Mononuclear cell (primary cell): ENCODE results near the gene B2M. TPM values are rescaled to one million over a fixed set of nuclear protein-coding genes. Genes with fewer than 3 reads are reported as not detected.
"Not testable (repeated sequence)": the region's sequence is repeated elsewhere in the genome, so short reads cannot be mapped to it uniquely, and the experiment has no call there.

Experiments
- H3K27me3 ChIP-seq: 2 replicates; pipeline ENCODE4 v1.6.0; 2011; ENCODE audit warnings: low read length, control low read depth; ENCODE audit not compliant: insufficient read depth
- H3K4me1 ChIP-seq: 2 replicates; pipeline ENCODE4 v1.5.1; 2011; ENCODE audit warnings: mild to moderate bottlenecking, low read length, control low read depth; ENCODE audit not compliant: insufficient read depth
- H3K4me3 ChIP-seq: 2 replicates; pipeline ENCODE4 v1.5.1; 2011; ENCODE audit warnings: mild to moderate bottlenecking, low read length, moderate library complexity
- H3K9me3 ChIP-seq: 2 replicates; pipeline ENCODE4 v1.5.1; 2011; ENCODE audit warnings: low read depth, mild to moderate bottlenecking, control low read depth, low read length
- total RNA-seq: library from RNA; depleted of rRNA; stranded (reverse); fragments of >200 nt; gene quantifications from one replicate; pipeline ENCODE4 v1.2.3, GENCODE V29; 2012

B2M gene
- total RNA-seq, 1 donor = 20,832 TPM

DNA sequence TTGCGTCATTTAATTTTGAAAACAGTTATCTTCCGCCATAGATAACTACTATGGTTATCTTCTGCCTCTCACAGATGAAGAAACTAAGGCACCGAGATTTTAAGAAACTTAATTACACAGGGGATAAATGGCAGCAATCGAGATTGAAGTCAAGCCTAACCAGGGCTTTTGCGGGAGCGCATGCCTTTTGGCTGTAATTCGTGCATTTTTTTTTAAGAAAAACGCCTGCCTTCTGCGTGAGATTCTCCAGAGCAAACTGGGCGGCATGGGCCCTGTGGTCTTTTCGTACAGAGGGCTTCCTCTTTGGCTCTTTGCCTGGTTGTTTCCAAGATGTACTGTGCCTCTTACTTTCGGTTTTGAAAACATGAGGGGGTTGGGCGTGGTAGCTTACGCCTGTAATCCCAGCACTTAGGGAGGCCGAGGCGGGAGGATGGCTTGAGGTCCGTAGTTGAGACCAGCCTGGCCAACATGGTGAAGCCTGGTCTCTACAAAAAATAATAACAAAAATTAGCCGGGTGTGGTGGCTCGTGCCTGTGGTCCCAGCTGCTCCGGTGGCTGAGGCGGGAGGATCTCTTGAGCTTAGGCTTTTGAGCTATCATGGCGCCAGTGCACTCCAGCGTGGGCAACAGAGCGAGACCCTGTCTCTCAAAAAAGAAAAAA lies 1.2 kb downstream of the B2M start:
- H3K9me3 ChIP-seq = no peaks in the 10 kb centered on the region
- H3K4me1 ChIP-seq = peaks cover 57% of the 10 kb centered on the region
- H3K4me3 ChIP-seq = peak overlapping the region; percentile 100
- no peaks in the 10 kb centered on the region for H3K27me3 ChIP-seq

- Histone ChIP-seq H3K9me3 (no peaks in the 10 kb centered on the region), H3K4me3 (peak overlapping the region; percentile 100), H3K4me1 (peaks cover 64% of the 10 kb centered on the region), H3K27me3 (no peaks in the 10 kb centered on the region)
Observed at GRCh38 chr15:44713006-44713966, 2.0 kb downstream of the B2M start.

DNA sequence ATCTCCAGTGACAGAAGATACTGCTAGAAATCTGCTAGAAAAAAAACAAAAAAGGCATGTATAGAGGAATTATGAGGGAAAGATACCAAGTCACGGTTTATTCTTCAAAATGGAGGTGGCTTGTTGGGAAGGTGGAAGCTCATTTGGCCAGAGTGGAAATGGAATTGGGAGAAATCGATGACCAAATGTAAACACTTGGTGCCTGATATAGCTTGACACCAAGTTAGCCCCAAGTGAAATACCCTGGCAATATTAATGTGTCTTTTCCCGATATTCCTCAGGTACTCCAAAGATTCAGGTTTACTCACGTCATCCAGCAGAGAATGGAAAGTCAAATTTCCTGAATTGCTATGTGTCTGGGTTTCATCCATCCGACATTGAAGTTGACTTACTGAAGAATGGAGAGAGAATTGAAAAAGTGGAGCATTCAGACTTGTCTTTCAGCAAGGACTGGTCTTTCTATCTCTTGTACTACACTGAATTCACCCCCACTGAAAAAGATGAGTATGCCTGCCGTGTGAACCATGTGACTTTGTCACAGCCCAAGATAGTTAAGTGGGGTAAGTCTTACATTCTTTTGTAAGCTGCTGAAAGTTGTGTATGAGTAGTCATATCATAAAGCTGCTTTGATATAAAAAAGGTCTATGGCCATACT lies 4.0 kb downstream of the B2M start:
- H3K27me3 ChIP-seq = no peaks in the 10 kb centered on the region
- H3K4me3 ChIP-seq = peak overlapping the region; percentile 100
- peaks cover 68% of the 10 kb centered on the region for H3K4me1 ChIP-seq
- H3K9me3 ChIP-seq = no peaks in the 10 kb centered on the region

DNA sequence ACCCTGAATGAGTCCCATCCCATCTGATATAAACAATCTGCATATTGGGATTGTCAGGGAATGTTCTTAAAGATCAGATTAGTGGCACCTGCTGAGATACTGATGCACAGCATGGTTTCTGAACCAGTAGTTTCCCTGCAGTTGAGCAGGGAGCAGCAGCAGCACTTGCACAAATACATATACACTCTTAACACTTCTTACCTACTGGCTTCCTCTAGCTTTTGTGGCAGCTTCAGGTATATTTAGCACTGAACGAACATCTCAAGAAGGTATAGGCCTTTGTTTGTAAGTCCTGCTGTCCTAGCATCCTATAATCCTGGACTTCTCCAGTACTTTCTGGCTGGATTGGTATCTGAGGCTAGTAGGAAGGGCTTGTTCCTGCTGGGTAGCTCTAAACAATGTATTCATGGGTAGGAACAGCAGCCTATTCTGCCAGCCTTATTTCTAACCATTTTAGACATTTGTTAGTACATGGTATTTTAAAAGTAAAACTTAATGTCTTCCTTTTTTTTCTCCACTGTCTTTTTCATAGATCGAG lies 4.5 kb downstream of the B2M start:
- Histone ChIP-seq H3K27me3 (no peaks in the 10 kb centered on the region), H3K4me3 (peak overlapping the region; percentile 100), H3K9me3 (no peaks in the 10 kb centered on the region), H3K4me1 (peaks cover 74% of the 10 kb centered on the region)

DNA sequence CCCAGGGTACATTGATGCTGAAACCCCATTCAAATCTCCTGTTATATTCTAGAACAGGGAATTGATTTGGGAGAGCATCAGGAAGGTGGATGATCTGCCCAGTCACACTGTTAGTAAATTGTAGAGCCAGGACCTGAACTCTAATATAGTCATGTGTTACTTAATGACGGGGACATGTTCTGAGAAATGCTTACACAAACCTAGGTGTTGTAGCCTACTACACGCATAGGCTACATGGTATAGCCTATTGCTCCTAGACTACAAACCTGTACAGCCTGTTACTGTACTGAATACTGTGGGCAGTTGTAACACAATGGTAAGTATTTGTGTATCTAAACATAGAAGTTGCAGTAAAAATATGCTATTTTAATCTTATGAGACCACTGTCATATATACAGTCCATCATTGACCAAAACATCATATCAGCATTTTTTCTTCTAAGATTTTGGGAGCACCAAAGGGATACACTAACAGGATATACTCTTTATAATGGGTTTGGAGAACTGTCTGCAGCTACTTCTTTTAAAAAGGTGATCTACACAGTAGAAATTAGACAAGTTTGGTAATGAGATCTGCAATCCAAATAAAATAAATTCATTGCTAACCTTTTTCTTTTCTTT lies 5.8 kb downstream of the B2M start:
- Histone ChIP-seq H3K4me1 (peaks cover 86% of the 10 kb centered on the region), H3K27me3 (no peaks in the 10 kb centered on the region), H3K9me3 (no peaks in the 10 kb centered on the region), H3K4me3 (no peak overlapping the region)

DNA sequence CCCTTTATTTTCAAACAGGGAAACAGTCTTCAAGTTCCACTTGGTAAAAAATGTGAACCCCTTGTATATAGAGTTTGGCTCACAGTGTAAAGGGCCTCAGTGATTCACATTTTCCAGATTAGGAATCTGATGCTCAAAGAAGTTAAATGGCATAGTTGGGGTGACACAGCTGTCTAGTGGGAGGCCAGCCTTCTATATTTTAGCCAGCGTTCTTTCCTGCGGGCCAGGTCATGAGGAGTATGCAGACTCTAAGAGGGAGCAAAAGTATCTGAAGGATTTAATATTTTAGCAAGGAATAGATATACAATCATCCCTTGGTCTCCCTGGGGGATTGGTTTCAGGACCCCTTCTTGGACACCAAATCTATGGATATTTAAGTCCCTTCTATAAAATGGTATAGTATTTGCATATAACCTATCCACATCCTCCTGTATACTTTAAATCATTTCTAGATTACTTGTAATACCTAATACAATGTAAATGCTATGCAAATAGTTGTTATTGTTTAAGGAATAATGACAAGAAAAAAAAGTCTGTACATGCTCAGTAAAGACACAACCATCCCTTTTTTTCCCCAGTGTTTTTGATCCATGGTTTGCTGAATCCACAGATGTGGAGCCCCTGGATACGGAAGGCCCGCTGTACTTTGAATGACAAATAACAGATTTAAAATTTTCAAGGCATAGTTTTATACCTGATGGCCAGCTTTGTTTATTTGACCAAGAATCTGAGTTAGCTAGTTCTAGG lies 7.0 kb downstream of the B2M start:
- Histone ChIP-seq H3K27me3 (no peaks in the 10 kb centered on the region), H3K4me1 (peaks cover 98% of the 10 kb centered on the region), H3K9me3 (no peaks in the 10 kb centered on the region), H3K4me3 (no peak overlapping the region)

DNA sequence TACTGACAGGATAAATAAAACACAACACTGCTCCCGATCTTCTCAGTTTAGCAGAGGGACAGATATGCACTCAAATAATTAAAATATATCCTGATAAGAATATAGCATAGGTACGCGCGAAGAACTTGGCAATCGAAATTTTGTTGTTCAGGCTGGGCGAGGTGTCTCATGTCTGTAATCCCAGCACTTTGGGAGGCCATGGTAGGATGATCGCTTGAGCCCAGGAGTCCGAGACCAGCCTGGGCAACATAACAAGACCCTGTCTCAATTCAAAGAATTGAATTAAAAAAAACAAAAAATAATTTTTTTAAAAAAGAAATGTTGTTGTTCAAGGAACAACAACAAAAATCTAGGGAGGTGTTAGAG lies 7.6 kb downstream of the B2M start:
- H3K9me3 ChIP-seq = no peaks in the 10 kb centered on the region
- no peak overlapping the region for H3K4me3 ChIP-seq
- H3K27me3 ChIP-seq = no peaks in the 10 kb centered on the region
- H3K4me1 ChIP-seq = peaks cover 98% of the 10 kb centered on the region

- Histone ChIP-seq H3K9me3 (no peaks in the 10 kb centered on the region), H3K27me3 (no peaks in the 10 kb centered on the region), H3K4me3 (no peak overlapping the region), H3K4me1 (peaks cover 98% of the 10 kb centered on the region)
Observed at GRCh38 chr15:44719293-44719999, 8.1 kb downstream of the B2M start.

DNA sequence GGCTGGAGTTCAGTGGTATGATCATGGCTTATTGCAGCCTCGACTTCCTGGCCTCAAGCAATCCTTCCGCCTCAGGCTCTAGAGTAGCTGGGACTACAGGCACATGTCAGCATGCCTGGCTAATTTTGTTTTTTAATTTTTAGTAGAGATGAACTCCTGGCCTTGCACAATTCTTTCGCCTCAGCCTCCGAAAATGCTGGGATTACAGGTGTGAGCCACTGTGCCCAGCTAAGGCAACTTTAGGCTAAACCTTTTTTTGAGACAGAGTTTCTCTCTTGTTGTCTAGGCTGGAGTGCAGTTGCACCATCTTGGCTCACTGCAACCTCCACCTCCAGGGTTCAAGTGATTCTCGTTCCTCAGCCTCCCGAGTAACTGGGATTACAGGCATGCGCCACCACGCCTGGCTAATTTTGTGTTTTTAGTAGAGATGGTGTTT lies 8.7 kb downstream of the B2M start:
- H3K4me3 ChIP-seq, H3K27me3 ChIP-seq, H3K9me3 ChIP-seq: not testable (repeated sequence)
- H3K4me1 ChIP-seq = peaks cover 98% of the 10 kb centered on the region

GRCh38 chr15:44720460-44721176 lies 9.3 kb downstream of the B2M start:
- Histone ChIP-seq H3K27me3 (no peaks in the 10 kb centered on the region), H3K4me3 (no peak overlapping the region), H3K4me1 (peaks cover 98% of the 10 kb centered on the region), H3K9me3 (no peaks in the 10 kb centered on the region)

- H3K27me3 ChIP-seq = no peaks in the 10 kb centered on the region
- H3K9me3 ChIP-seq = no peaks in the 10 kb centered on the region
- no peak overlapping the region for H3K4me3 ChIP-seq
- H3K4me1 ChIP-seq = peaks cover 98% of the 10 kb centered on the region
Observed at GRCh38 chr15:44722011-44722410, 10.7 kb downstream of the B2M start.

- Histone ChIP-seq H3K9me3 (no peaks in the 10 kb centered on the region), H3K4me1 (peaks cover 85% of the 10 kb centered on the region), H3K27me3 (no peaks in the 10 kb centered on the region), H3K4me3 (peak overlapping the region; percentile 50)
Observed at GRCh38 chr15:44726136-44726535, 14.8 kb downstream of the B2M start.
